Adrenal gland (tissue), 12 donors: ENCODE measurements around the gene ASCL3. TPM values are rescaled to one million over a fixed set of nuclear protein-coding genes. Genes with fewer than 3 reads are reported as not detected.
A peak's percentile ranks its signal among the peaks of the same experiment; 100 is the strongest.

Source experiments
- DNase-seq, 7 donors: peaks; one replicate each; pipeline ENCODE4 v3.0.0-alpha.2; 2019 to 2020
- H3K27ac ChIP-seq, 5 donors: fragments of 200-600 bp; sonication (generic) in 4 of 5; 1 replicate in 3 of 5; 2 replicates in 2 of 5; pipeline versions ENCODE4 v1.5.1 to v1.8.0; 2016 to 2020; ENCODE audit warnings: mild to moderate bottlenecking in 1 of 5
- H3K27me3 ChIP-seq: fragments of 200-600 bp; 2 replicates; pipeline ENCODE4 v1.8.0; 2021
- H3K36me3 ChIP-seq, 2 donors: fragments of 200-600 bp; replicated peaks in 1 of 2; 1 replicate in 1 of 2; 2 replicates in 1 of 2; pipeline versions ENCODE4 v1.5.1 to v1.8.0; 2018 to 2022
- H3K4me1 ChIP-seq, 2 donors: fragments of 200-600 bp; replicated peaks in 1 of 2; 1 replicate in 1 of 2; 2 replicates in 1 of 2; pipeline versions ENCODE4 v1.5.1 to v1.8.0; 2018 to 2021
- H3K4me3 ChIP-seq, 4 donors: fragments of 200-600 bp; sonication (generic) in 3 of 4; one replicate each; pipeline ENCODE4 v1.5.1; 2016 to 2018
- H3K9me3 ChIP-seq, 3 donors: fragments of 200-600 bp; sonication (generic) in 1 of 3; replicated peaks in 1 of 3; 1 replicate in 2 of 3; 2 replicates in 1 of 3; pipeline versions ENCODE4 v1.5.1 to v1.8.0; 2016 to 2021
- POLR2A ChIP-seq, 2 donors: fragments of 450-650 bp; IDR thresholded peaks; one replicate each; pipeline ENCODE4 v1.6.1; 2017; ENCODE audit warnings: antibody characterized with exemption in 2 of 2, mild to moderate bottlenecking in 2 of 2, moderate library complexity in 1 of 2
- WGBS, 4 donors: extraction: QIAGEN DNeasy Blood & Tissue Kit in 2 of 4; methylation state at CpG; one replicate each; pipeline versions ENCODE4 v1.1.5 to v1.1.7; 2013 to 2017; 5-methylcytosine and 5-hydroxymethylcytosine counted together
- intact Hi-C, 2 donors: fragments of 100-400 bp; cut with DNase I; formaldehyde crosslinking; loops; one replicate each; pipeline versions ENCODE4 v1.14.1 to v1.15.0; 2022 to 2023
- polyA plus RNA-seq, 3 donors: library from polyadenylated mRNA; stranded (reverse); fragments of 200-250 nt in 2 of 3; fragments of 350-450 nt in 1 of 3; fragmentation: Illumina TruSeq in 1 of 3; extraction: RNeasy Lipid Tissue Mini Kit (QIAGEN cat#74804) in 1 of 3; gene quantifications; one replicate each; pipeline ENCODE4 v1.2.3, GENCODE V29; 2013 to 2014
- total RNA-seq, 9 donors: library from RNA; depleted of rRNA in 4 of 9; stranded (reverse); fragments of >200 nt in 4 of 9; fragments of 120-200 nt in 1 of 9; fragmentation: NEBNext Ultra II Directional in 1 of 9; extraction: Animal tissue kit (Norgen Biotek cat#: 25700) in 1 of 9; gene quantifications; one replicate each; pipeline versions ENCODE4 v1.1.0 to v1.2.4, GENCODE V29; 2013 to 2023
- TF ChIP-seq, protein P1 (sequence below), 6 experiments: fragments of 450-650 bp in 4 of 6; fragments of 200-600 bp in 2 of 6; sonication (generic) in 1 of 6; IDR thresholded peaks; 1 replicate in 5 of 6; 2 replicates in 1 of 6; pipeline versions ENCODE4 v1.5.1 to v1.8.0; 2016 to 2021; ENCODE audit warnings: antibody characterized with exemption in 6 of 6, mild to moderate bottlenecking in 2 of 6, moderate library complexity in 1 of 6
- donor health status: healthy with polysubstance abuse.
- donor health status: Bipolar disorder and iron deficiency.
- donor health status: DM: yes; HTN: yes; CAD: no.
- donor health status: DM: no; HTN: no; CAD: no.
- donor health status: DM: no; HTN: no; CAD: no.
- donor health status: DM: yes; HTN: yes; CAD: no.

Gene ASCL3
- total and polyA plus RNA-seq, 12 donors, result not detected

DNA sequence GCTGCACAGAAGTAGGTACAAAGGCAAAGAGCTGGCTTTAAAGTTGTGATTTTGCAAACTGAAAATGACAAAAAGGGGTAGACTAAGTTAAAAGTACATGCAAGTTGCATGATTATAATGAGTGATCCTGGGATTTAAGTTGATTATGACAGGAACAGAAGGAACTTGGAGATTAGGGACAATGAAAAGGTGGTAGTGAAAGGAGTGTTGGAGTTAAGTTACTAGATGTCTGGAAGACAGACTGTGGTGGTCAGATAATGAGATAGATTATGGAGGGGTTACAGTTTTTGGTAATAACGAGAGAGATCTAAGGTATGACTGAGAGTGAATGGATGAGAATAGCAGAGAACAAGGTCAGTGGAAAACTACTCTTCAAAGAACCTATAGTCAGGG lies 29.1 kb upstream of the ASCL3 start:
- no peaks in the 10 kb centered on the region for H3K9me3 ChIP-seq
- DNase-seq, result no peak
- intact Hi-C loops, result no loop called here

DNA sequence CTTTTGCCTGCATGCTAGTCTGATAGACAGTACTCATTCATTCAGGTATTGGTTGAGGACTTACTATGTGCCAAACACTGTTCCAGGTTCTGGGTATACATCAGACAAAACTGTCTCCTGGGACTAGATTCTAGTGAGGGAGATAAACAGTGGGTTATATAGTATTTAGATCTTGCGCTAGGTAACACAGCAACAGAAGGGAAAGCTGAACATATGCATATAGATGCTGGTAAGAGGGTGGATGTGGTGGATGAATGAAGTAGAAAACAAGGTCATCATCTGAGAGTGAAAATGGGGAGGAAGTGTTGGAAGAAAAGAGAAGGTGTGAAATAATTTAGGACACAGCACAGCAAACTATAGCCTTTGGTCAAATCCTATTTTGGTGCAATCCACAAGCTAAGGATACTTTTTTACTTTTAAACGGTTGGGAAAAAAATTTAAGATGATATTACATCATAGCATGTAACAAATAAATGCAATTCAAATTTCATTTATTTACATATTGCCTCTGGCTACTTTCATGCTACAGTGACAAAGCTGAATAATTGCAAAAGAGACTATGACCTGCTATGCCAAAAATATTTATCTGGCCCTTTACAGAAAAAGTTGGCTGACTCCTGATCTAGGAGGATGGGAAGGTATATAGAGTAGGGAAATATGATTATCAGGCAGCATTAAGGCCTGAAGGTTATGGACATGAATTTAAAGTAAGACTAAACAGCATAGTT lies 28.5 kb upstream of the ASCL3 start:
- Histone ChIP-seq H3K36me3 (no peaks in the 10 kb centered on the region), H3K27me3 (no peaks in the 10 kb centered on the region), H3K4me1 (no peaks in the 10 kb centered on the region), H3K9me3 (no peaks in the 10 kb centered on the region), H3K27ac (no peak overlapping the region), H3K4me3 (no peak overlapping the region)
- intact Hi-C loops, result no loop called here
- TF ChIP-seq, protein P1, sequence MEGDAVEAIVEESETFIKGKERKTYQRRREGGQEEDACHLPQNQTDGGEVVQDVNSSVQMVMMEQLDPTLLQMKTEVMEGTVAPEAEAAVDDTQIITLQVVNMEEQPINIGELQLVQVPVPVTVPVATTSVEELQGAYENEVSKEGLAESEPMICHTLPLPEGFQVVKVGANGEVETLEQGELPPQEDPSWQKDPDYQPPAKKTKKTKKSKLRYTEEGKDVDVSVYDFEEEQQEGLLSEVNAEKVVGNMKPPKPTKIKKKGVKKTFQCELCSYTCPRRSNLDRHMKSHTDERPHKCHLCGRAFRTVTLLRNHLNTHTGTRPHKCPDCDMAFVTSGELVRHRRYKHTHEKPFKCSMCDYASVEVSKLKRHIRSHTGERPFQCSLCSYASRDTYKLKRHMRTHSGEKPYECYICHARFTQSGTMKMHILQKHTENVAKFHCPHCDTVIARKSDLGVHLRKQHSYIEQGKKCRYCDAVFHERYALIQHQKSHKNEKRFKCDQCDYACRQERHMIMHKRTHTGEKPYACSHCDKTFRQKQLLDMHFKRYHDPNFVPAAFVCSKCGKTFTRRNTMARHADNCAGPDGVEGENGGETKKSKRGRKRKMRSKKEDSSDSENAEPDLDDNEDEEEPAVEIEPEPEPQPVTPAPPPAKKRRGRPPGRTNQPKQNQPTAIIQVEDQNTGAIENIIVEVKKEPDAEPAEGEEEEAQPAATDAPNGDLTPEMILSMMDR (IDR thresholded peaks at IDR 0.05), result no peak
- no peak for TF ChIP-seq POLR2A (IDR thresholded peaks at IDR 0.05)
- WGBS, 4 donors, result 73 to 89% (median 83%) methylated on average over 2 of the region's 2 CpGs
- no peak for DNase-seq

More for the DNA sequence above, 29.1 kb upstream of the ASCL3 start:
- no peak overlapping the region for H3K27ac ChIP-seq
- 45 to 65% (median 57%) methylated on average over 1 of the region's 1 CpG for WGBS, 4 donors
- TF ChIP-seq, protein P1 (IDR thresholded peaks at IDR 0.05), result no peak
- TF ChIP-seq POLR2A (IDR thresholded peaks at IDR 0.05), result no peak
- H3K4me3 ChIP-seq, result no peak overlapping the region
- H3K4me1 ChIP-seq, result no peaks in the 10 kb centered on the region
- no peaks in the 10 kb centered on the region for H3K27me3 ChIP-seq
- no peaks in the 10 kb centered on the region for H3K36me3 ChIP-seq

DNA sequence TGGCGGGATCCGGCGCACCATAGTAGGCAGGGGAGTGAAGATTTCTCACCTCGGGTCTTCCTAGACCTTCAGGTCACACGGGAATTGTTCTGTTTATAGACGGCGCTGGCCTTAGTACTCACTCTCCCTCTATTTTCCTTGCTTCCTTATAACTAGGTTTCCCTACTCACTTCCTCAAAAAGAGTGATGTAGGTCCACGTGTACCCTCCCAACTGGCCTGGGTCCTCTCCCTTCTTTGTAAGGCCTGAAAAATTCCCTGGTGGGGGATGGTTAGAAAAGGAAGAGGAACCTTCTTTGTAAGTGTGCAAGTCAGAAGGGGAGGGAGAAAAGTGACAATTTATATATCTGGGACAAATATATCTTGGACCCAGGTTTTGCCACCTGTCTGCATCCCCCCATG lies 24.4 kb upstream of the ASCL3 start:
- Histone ChIP-seq H3K4me1 (peaks cover 16 to 24% of the 10 kb centered on the region in 2 donors), H3K27ac (peak overlapping the region in 1 of 5 donors; percentile 14), H3K9me3 (no peaks in the 10 kb centered on the region), H3K27me3 (no peaks in the 10 kb centered on the region), H3K4me3 (no peak overlapping the region), H3K36me3 (no peaks in the 10 kb centered on the region)
- no peak for TF ChIP-seq POLR2A (IDR thresholded peaks at IDR 0.05)
- TF ChIP-seq, protein P1 (IDR thresholded peaks at IDR 0.05), result no peak
- WGBS, 4 donors, result 81 to 85% (median 84%) methylated on average over 8 of the region's 8 CpGs
- intact Hi-C loops, result no loop called here
- no peak for DNase-seq

DNA sequence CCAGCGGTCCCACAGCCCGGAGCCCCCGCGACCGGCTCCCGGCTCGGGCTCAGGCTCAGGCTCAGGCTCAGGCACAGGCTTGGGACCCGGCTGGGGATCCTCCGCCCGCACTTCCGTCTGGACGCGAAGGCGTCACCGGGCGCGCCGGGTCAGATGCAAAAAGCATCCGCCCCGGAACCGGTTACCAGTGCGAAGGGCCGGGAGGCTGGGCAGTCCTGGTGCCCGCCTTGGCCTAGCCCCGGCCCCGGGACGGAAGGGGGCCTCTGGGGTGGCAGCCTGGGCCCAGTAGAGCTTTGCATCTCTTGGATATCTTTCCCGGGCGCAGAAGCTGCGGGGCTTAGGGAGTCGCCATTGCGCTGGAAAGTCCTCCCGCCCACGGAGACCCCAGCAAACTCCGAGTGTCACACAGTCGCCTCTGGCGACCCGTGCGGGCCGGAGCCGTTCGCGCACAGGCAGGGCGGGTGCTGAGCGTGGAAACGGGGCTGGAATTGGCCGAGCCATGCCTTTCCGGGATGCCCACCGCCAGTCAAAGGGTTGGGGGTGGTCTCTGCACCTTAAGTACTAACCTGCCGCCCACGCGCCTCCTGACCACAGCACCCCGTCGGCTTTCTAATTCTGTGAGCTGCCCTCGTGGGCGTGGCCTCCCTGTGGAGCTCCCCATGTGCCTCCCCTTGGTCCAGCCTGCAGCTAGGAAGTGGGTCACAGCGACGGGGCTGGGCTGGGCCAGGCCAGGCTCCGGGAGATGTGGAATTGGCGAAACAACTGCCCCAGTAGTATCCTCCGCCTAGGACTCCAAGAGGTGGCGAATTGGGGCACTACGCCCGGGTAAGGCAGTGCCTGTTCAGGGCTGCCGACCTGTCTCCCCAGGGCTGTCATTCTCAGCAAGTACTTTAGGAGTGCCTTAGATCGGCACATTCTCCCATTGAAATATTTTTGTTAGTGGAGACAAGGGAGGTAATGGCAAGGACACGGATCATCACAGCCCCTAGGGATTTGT lies 21.8 kb upstream of the ASCL3 start, which contains the start of gene TMEM9B:
Gene TMEM9B, minus strand, starts transcription at position 119 of the 997 bp plus-strand sequence. CDS start 129 bp downstream, outside the sequence.
- TF ChIP-seq, protein P1 (IDR thresholded peaks at IDR 0.05), result peak in 1 of 6 experiments; percentile 12
- TF ChIP-seq POLR2A (IDR thresholded peaks at IDR 0.05), result peak; percentile 86 to 97
- WGBS, 4 donors, result 0 to 1% (median 0%) methylated on average over 1 to 67 of the region's 67 CpGs
- peak; percentile 91 to 97 (median 96) for DNase-seq
- Histone ChIP-seq H3K4me1 (peaks cover 19 to 35% of the 10 kb centered on the region in 2 donors), H3K27ac (peak within 1 kb of the TSS; percentile 79 to 99 (median 95)), H3K36me3 (no peaks in the 10 kb centered on the region), H3K9me3 (no peaks in the 10 kb centered on the region), H3K27me3 (no peaks in the 10 kb centered on the region), H3K4me3 (peak within 1 kb of the TSS; percentile 26 to 89 (median 70))
- intact Hi-C loops, result loop anchor here in 1 of 2 donors (5.0 kb wide), 1 partner anchor 277 kb away; no protein-coding TSS in a partner anchor
